Neural crest cell (in vitro differentiated cells): ENCODE measurements around the gene PCNX4. TPM values are rescaled to one million over a fixed set of nuclear protein-coding genes. Genes with fewer than 3 reads are reported as not detected.
A peak's percentile ranks its signal among the peaks of the same experiment; 100 is the strongest.
"Not testable (repeated sequence)": the region's sequence is repeated elsewhere in the genome, so short reads cannot be mapped to it uniquely, and the experiment has no call there.

Source experiments
- DNase-seq: peaks from one replicate; pipeline ENCODE4 v3.0.0; 2021; ENCODE audit warnings: low read depth, mixed read lengths, low spot score
- H3K27ac Mint-ChIP-seq: one replicate; pipeline ENCODE4 v1.8.0; 2021; ENCODE audit warnings: mild to moderate bottlenecking, mixed read lengths; ENCODE audit not compliant: unreplicated experiment
- H3K27me3 Mint-ChIP-seq: 2 replicates; pipeline ENCODE4 v1.8.0; 2021; ENCODE audit warnings: low read depth, mild to moderate bottlenecking, mixed read lengths
- H3K36me3 Mint-ChIP-seq: 2 replicates; pipeline ENCODE4 v1.8.0; 2021; ENCODE audit warnings: low read depth, mild to moderate bottlenecking, mixed read lengths
- H3K4me1 Mint-ChIP-seq: 2 replicates; pipeline ENCODE4 v1.8.0; 2021; ENCODE audit warnings: mixed read lengths
- H3K4me3 Mint-ChIP-seq: one replicate; pipeline ENCODE4 v1.8.0; 2021; ENCODE audit warnings: mild to moderate bottlenecking, mixed read lengths
- H3K9me3 Mint-ChIP-seq: 2 replicates; pipeline ENCODE4 v1.8.0; 2021; ENCODE audit warnings: mixed read lengths
- CTCF ChIP-seq: fragments of 200-600 bp; sonication (generic); conservative IDR thresholded peaks from 2 replicates; pipeline ENCODE4 v1.5.0; 2021; ENCODE audit warnings: antibody characterized with exemption, mild to moderate bottlenecking
- long read RNA-seq: library from polyadenylated mRNA; unstranded; transcript quantifications from one replicate; pipeline ENCODE4 v2.0.0, GENCODE V29; 2020
- total RNA-seq: library from RNA; stranded (reverse); gene quantifications from 2 replicates; pipeline ENCODE4 v1.2.1, GENCODE V29; 2021

PCNX4 gene
- total RNA-seq = 79.6 and 84.6 TPM in 2 replicates
- long read RNA-seq, full-length matches to known transcripts = 24 of 80 reads
- long read RNA-seq, partial matches to known transcripts = 39 of 80 reads
- long read RNA-seq, other reads (novel, unspliced or antisense) = 17 of 80 reads

- Mint-ChIP-seq H3K4me1 (peaks cover 47% of the 10 kb centered on the region), H3K4me3 (peak within 1 kb of the TSS; percentile 97), H3K9me3 (no peaks in the 10 kb centered on the region), H3K27ac (peak within 1 kb of the TSS; percentile 93), H3K27me3 (no peaks in the 10 kb centered on the region), H3K36me3 (no peaks in the 10 kb centered on the region)
- peak; percentile 85 for DNase-seq
- no peak for TF ChIP-seq CTCF
These were observed at the start of gene PCNX4 for GRCh38 chr14:60091550-60092525. Gene PCNX4, plus strand, starts transcription at chr14:60091923. Its CDS starts 15,716 bp downstream, at chr14:60107639.

- not testable (repeated sequence) for H3K4me1 Mint-ChIP-seq, H3K27me3 Mint-ChIP-seq, H3K27ac Mint-ChIP-seq
These were observed 43.7 kb upstream of the PCNX4 start for GRCh38 chr14:60047976-60048375.

GRCh38 chr14:60051721-60052221, 40.0 kb upstream of the PCNX4 start:
- H3K9me3 Mint-ChIP-seq = peaks cover 3% of the 10 kb centered on the region
- H3K4me3 Mint-ChIP-seq = no peak overlapping the region

More at GRCh38 chr14:60047976-60048375, 43.7 kb upstream of the PCNX4 start:
- not testable (repeated sequence) for DNase-seq, H3K4me3 Mint-ChIP-seq
- Mint-ChIP-seq H3K9me3 (peaks cover 25% of the 10 kb centered on the region), H3K36me3 (peaks cover 10% of the 10 kb centered on the region)

GRCh38 chr14:60058087-60058486, 33.6 kb upstream of the PCNX4 start:
- no peaks in the 10 kb centered on the region for H3K4me1 Mint-ChIP-seq
- no peak for TF ChIP-seq CTCF
- H3K4me3 Mint-ChIP-seq = no peak overlapping the region
- no peaks in the 10 kb centered on the region for H3K36me3 Mint-ChIP-seq
- H3K27me3 Mint-ChIP-seq = no peaks in the 10 kb centered on the region
- DNase-seq = no peak
- no peaks in the 10 kb centered on the region for H3K9me3 Mint-ChIP-seq
- no peak overlapping the region for H3K27ac Mint-ChIP-seq

More at GRCh38 chr14:60051721-60052221, 40.0 kb upstream of the PCNX4 start:
- H3K27ac Mint-ChIP-seq = no peak overlapping the region
- H3K4me1 Mint-ChIP-seq = no peaks in the 10 kb centered on the region
- no peaks in the 10 kb centered on the region for H3K36me3 Mint-ChIP-seq
- DNase-seq = no peak
- no peak for TF ChIP-seq CTCF
- no peaks in the 10 kb centered on the region for H3K27me3 Mint-ChIP-seq

- no peak overlapping the region for H3K27ac Mint-ChIP-seq
- no peaks in the 10 kb centered on the region for H3K4me1 Mint-ChIP-seq
- H3K9me3 Mint-ChIP-seq = no peaks in the 10 kb centered on the region
- no peaks in the 10 kb centered on the region for H3K27me3 Mint-ChIP-seq
- no peaks in the 10 kb centered on the region for H3K36me3 Mint-ChIP-seq
- no peak overlapping the region for H3K4me3 Mint-ChIP-seq
- DNase-seq = no peak
- no peak for TF ChIP-seq CTCF
These were observed 30.4 kb upstream of the PCNX4 start for GRCh38 chr14:60061371-60061770.
